H7 (cell line): Measurements from ENCODE around the gene ZNF26. TPM values are rescaled to one million over a fixed set of nuclear protein-coding genes. Genes with fewer than 3 reads are reported as not detected.
"Not testable (repeated sequence)": the region's sequence is repeated elsewhere in the genome, so short reads cannot be mapped to it uniquely, and the experiment has no call there.

Experiments
- DNase-seq: peaks from one replicate; pipeline ENCODE4 v3.0.0; 2012
- H3K27me3 ChIP-seq: 2 replicates; pipeline ENCODE4 v1.6.0; 2011; ENCODE audit warnings: mild to moderate bottlenecking, low read length; ENCODE audit not compliant: control insufficient read depth, insufficient read depth
- H3K36me3 ChIP-seq: replicated peaks from 2 replicates; pipeline ENCODE4 v1.5.1; 2011; ENCODE audit warnings: low read length; ENCODE audit not compliant: control insufficient read depth, insufficient read depth
- H3K4me3 ChIP-seq: 2 replicates; pipeline ENCODE4 v1.5.1; 2011; ENCODE audit warnings: low read depth, mild to moderate bottlenecking, control low read depth, low read length, moderate library complexity; ENCODE audit not compliant: insufficient read depth
- total RNA-seq: library from RNA; depleted of rRNA; stranded (reverse); fragments of >200 nt; shearing (Covaris generic); gene quantifications from 2 replicates; pipeline ENCODE4 v1.2.3, GENCODE V29; 2014

ZNF26 gene
- total RNA-seq, 1 experiment from 2014 or later = 6.3 TPM

GRCh38 chr12:132951649-132952048 is 34.5 kb upstream of the ZNF26 start:
- Histone ChIP-seq H3K27me3 (no peaks in the 10 kb centered on the region), H3K36me3 (no peaks in the 10 kb centered on the region; the same call in 1 of the 2 replicates), H3K4me3 (no peak overlapping the region)
- no peak for DNase-seq

DNA sequence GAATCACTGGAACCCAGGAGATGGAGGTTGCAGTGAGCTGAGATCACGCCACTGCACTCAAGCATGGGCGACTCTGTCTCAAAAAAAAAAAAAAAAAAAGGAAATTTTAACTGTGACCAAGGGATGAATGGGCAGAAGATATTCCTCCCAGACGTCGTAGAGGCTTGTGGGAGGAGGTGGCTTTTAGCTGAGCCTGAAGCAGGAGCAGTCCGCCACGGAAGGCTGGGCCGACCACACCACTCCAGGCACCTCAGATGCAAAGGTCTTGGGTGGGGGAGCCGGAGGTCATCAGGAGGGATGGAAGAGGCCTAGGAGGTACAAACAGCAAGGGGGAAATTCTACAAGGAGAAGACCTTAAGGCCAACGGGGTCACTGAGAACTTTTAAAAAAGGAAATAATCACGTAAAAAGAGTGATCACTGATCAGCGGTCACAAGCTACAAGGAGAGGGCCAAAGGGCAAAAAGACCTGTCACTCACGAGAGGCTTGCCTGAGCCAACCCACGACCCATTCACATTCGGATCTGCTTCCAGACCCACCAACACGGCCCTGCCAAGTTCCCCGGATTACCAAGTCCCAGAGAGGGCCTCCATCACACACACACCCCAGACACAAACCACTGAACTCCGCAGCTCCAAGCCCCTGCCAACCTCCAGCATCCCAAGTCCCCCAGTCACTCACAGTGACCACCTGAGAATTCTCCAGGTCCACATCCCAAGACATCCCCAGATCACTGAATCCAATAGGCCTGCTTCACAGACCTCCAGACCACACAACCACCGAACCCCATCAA is 33.6 kb upstream of the ZNF26 start:
- H3K4me3 ChIP-seq = no peak overlapping the region
- no peaks in the 10 kb centered on the region; the same call in 1 of the 2 replicates for H3K36me3 ChIP-seq
- no peaks in the 10 kb centered on the region for H3K27me3 ChIP-seq
- DNase-seq = no peak

- no peak for DNase-seq
- Histone ChIP-seq H3K4me3 (no peak overlapping the region), H3K27me3 (no peaks in the 10 kb centered on the region), H3K36me3 (no peaks in the 10 kb centered on the region; the same call in 1 of the 2 replicates)
Observed at GRCh38 chr12:132953163-132953425, 33.1 kb upstream of the ZNF26 start.

GRCh38 chr12:132953771-132954170 is 32.4 kb upstream of the ZNF26 start:
- no peaks in the 10 kb centered on the region; the same call in 1 of the 2 replicates for H3K36me3 ChIP-seq
- no peaks in the 10 kb centered on the region for H3K27me3 ChIP-seq
- no peak overlapping the region for H3K4me3 ChIP-seq
- no peak for DNase-seq

DNA sequence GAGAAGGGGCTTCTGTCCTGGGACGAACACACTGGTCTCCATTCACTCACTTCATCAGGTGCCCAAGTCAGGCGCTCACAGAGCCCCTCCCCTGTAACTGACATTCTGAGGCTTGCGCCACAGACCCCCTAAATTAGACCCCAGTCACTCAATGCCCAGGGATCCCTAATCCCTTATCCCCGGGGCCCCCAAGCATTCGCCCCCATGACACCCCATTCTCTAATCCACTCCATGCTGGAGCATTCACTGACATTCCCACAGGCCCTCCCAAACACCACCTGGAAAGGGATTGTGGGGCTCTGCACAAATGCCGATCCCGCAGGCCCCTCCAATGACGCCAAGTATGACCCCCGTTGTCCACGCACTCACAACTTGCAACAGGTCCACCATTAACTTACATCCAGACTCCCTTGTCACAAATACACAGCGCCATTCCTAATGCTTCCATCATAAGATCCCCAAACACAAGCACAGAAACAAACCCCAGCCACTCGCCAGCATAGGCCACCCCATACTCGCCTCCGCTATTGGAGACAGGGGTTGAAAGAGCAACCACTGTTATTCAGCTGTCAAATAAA is 31.6 kb upstream of the ZNF26 start:
- no peaks in the 10 kb centered on the region for H3K27me3 ChIP-seq
- DNase-seq = no peak
- no peak overlapping the region for H3K4me3 ChIP-seq
- no peaks in the 10 kb centered on the region; the same call in 1 of the 2 replicates for H3K36me3 ChIP-seq

GRCh38 chr12:132955094-132956010 is 30.8 kb upstream of the ZNF26 start:
- Histone ChIP-seq H3K36me3 (no peaks in the 10 kb centered on the region), H3K4me3 (peak overlapping the region; percentile 72), H3K27me3 (no peaks in the 10 kb centered on the region)
- DNase-seq = no peak

GRCh38 chr12:132956011-132956788 is 30.0 kb upstream of the ZNF26 start, which contains the start of gene ZNF605:
Gene ZNF605, minus strand, starts transcription at chr12:132956306. Its CDS starts 10,671 bp downstream, at chr12:132945635.
- DNase-seq = peak; percentile 96
- Histone ChIP-seq H3K4me3 (peak within 1 kb of the TSS; percentile 72), H3K36me3 (no peaks in the 10 kb centered on the region), H3K27me3 (no peaks in the 10 kb centered on the region)

DNA sequence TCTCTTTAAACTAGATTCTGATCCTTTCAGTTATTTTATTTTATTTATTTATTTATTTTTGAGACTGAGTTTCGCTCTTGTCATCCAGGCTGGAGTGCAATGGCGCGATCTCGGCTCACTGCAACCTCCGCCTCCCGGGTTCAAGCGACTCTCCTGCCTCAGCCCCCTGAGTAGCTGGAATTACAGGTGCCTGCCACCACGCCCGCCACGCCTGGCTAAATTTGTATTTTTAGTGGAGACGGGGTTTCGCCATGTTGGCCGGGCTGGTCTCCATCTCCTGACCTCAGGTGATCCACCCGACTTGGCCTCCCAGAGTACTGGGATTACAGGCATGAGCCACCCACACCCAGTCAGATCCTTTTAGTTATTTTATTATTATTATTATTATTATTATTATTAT is 24.4 kb upstream of the ZNF26 start:
- H3K36me3 ChIP-seq, DNase-seq, H3K27me3 ChIP-seq, H3K4me3 ChIP-seq: not testable (repeated sequence)

GRCh38 chr12:132963947-132964346 is 22.2 kb upstream of the ZNF26 start:
- H3K36me3 ChIP-seq, H3K4me3 ChIP-seq, H3K27me3 ChIP-seq: not testable (repeated sequence)
- peak; percentile 55 for DNase-seq

- no peaks in the 10 kb centered on the region for H3K36me3 ChIP-seq
- no peak overlapping the region for H3K4me3 ChIP-seq
- DNase-seq = no peak
- H3K27me3 ChIP-seq = no peaks in the 10 kb centered on the region
Observed at GRCh38 chr12:132965796-132966195, 20.4 kb upstream of the ZNF26 start.

DNA sequence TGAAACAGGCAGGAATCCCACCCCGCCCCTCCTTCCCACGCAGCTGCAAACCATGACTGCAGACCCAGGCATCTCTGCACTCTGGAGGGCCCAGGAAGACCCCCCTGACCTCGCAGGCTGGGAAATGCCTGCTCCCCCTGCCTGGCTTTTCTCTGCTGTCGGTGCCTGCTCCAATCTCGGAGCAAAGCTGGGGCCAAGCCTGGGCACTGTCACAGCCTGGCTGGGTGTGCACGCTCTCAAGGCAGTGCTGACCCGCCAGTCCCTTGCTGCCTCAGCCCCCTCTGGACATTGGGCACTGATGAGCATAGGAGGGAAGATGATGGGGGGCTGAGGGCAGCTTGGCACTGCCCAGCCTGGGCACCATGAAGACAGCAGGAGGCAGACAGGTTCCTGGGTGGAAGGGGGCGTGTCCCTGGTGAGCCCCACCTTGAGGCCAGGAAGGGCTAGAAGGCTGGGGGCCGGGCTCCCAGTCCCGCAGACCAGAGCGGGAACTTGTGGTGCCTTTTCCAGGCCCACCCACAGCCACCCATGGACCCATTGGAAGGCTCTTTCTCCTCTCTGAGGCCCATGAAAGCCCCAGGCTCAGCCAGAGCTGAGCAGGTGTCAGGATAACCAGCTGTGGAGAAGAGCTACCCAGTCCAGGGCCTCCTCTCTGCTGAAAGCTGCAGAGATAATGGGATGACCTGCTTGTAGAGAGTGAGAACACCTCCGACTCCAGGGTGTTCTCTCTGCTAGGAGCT is 19.3 kb upstream of the ZNF26 start:
- DNase-seq = no peak
- no peaks in the 10 kb centered on the region for H3K36me3 ChIP-seq

GRCh38 chr12:132967736-132968135 is 18.4 kb upstream of the ZNF26 start:
- no peak overlapping the region for H3K4me3 ChIP-seq
- DNase-seq = no peak
- H3K27me3 ChIP-seq = no peaks in the 10 kb centered on the region
- no peaks in the 10 kb centered on the region for H3K36me3 ChIP-seq

More for the DNA sequence above, 19.3 kb upstream of the ZNF26 start:
- H3K27me3 ChIP-seq = no peaks in the 10 kb centered on the region
- H3K4me3 ChIP-seq = no peak overlapping the region

GRCh38 chr12:132972374-132972773 is 13.8 kb upstream of the ZNF26 start:
- no peak for DNase-seq
- Histone ChIP-seq H3K4me3 (no peak overlapping the region), H3K36me3 (no peaks in the 10 kb centered on the region), H3K27me3 (no peaks in the 10 kb centered on the region)
